ENCODE results near the gene MEMO1. TPM values are rescaled to one million over a fixed set of nuclear protein-coding genes. Genes with fewer than 3 reads are reported as not detected.

Gene MEMO1
- total RNA-seq, 1 experiment from 2014 or later: 31.4 TPM

DNA sequence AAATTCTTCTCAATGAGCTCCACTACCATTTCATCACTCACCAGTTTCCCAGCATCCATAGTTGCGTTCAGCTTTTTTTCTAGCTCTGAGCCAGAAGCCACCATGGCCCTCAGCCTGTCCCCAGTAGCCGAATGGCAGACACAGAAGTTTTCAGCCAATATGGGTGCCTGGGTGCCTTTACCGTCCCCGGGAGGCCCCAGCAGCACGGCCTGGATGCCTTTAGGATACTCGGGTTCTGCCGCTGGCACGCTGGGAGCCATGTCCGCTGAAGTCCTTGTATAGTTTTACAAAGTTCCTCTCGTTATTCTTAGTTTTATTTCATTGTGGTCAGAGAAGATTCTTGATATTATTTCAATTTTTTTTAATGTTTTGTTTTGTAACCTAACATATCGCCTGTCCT is 187.2 kb downstream of the MEMO1 start:
- no peak for DNase-seq (ENCODE audit: low spot score)

- DNase-seq (ENCODE audit: low spot score): no peak
Observed at GRCh38 chr2:31822587-31822986, 188.2 kb downstream of the MEMO1 start.

Other genes starting within 250 kb of the MEMO1 start
- gene DPY30, start 28.8 kb upstream of the MEMO1 start, total RNA-seq (2014; rRNA removed; shearing (Covaris generic)): 72.2 and 86.0 TPM in 2 replicates
- 5.3 and 9.4 TPM in 2 replicates for gene SPAST, start 52.5 kb upstream of the MEMO1 start, total RNA-seq (2014; rRNA removed; shearing (Covaris generic))
- gene SLC30A6, start 154.9 kb upstream of the MEMO1 start, total RNA-seq (2014; rRNA removed; shearing (Covaris generic)): 16.6 and 23.3 TPM in 2 replicates

All from H4 (cell line).